ENCODE data around the gene POC1B.

The POC1B gene

GRCh38 chr12:89384050-89384758 lies 141.6 kb downstream of the POC1B start:
- peak; percentile 76 for DNase-seq

GRCh38 chr12:89383235-89384049 lies 142.4 kb downstream of the POC1B start:
- no peak for DNase-seq

- DNase-seq: no peak
Observed at GRCh38 chr12:89382328-89382727, 143.5 kb downstream of the POC1B start.

- DNase-seq: no peak
Observed at GRCh38 chr12:89379839-89380467, 145.9 kb downstream of the POC1B start.

GRCh38 chr12:89379148-89379838 lies 146.6 kb downstream of the POC1B start:
- DNase-seq: no peak

- DNase-seq: no peak
Observed at GRCh38 chr12:89376844-89377243, 149.0 kb downstream of the POC1B start.

- no peak for DNase-seq
Observed at GRCh38 chr12:89376202-89376529, 149.7 kb downstream of the POC1B start.

- peak; percentile 58 for DNase-seq
Observed at GRCh38 chr12:89373763-89374572, 151.9 kb downstream of the POC1B start.

- no peak for DNase-seq
Observed at GRCh38 chr12:89372584-89373370, 153.1 kb downstream of the POC1B start.

GRCh38 chr12:89370850-89371249 lies 155.0 kb downstream of the POC1B start:
- peak; percentile 67 for DNase-seq

- DNase-seq: no peak
Observed at GRCh38 chr12:89370421-89370831, 155.4 kb downstream of the POC1B start.

Data from fibroblast of skin of scalp (primary cell).